T-helper 9 cell (primary cell): ENCODE measurements around the gene TOGARAM2.

Experiments
- DNase-seq: peaks from one replicate; pipeline ENCODE4 v3.0.0-alpha.2; 2020

TOGARAM2 gene

DNA sequence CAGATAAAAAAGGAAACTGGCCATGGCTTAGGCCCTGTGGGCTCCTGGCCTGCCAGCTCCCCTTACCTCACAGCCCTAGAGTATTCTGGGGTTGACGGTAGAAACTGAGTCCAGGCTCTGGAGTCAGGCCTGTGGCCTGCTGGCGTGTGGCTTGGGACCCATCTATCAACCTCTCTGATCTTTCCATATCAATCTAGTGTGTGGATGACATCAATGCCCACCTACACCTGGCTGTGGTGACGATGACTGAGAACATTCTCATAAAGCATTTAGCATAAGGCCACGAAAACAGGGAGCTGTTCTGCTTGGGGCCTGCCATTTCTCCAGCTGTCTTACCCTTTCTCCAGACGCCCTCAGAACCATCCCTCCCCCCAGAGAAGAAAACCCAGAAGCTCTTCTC lies 75.4 kb downstream of the TOGARAM2 start:
- no peak for DNase-seq

DNA sequence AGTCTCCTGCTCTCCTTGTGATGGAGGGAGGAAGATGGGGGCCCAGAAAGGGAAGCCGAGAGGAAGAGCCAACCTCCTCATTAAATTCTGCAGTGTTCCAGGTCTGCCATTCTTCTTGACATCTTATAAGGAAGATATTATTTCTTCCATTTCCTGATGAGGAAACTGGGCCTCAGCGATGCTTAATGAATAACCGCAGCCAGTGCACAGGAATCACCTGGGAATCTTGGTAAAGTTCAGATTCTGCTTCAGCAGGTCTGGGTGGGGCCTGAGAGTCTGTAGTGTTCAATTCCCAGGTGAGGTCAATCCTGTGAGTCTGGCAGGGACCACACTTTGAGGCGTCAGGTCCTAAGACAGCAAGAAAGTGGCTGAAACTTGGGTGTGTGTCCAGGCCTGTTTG lies 75.9 kb downstream of the TOGARAM2 start:
- DNase-seq = no peak

DNA sequence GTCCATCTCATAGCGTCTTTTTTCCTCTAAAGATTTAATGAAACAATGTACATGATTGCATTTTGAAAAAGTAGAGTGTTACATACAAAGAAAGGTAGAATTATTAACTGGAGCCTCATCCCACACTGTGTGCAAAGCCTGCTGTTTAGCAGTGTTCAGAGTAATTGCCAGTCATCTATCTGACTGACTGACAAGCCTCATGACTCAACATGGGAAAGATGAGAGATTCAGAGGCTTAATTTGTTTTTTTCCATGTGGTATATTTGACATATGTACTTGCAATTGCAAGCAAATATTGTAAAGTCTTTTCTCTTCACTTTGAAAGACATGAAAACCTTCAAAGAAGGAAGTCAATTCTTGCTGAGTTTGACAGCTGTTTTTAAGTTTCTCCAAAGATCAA lies 78.5 kb downstream of the TOGARAM2 start:
- DNase-seq = no peak

DNA sequence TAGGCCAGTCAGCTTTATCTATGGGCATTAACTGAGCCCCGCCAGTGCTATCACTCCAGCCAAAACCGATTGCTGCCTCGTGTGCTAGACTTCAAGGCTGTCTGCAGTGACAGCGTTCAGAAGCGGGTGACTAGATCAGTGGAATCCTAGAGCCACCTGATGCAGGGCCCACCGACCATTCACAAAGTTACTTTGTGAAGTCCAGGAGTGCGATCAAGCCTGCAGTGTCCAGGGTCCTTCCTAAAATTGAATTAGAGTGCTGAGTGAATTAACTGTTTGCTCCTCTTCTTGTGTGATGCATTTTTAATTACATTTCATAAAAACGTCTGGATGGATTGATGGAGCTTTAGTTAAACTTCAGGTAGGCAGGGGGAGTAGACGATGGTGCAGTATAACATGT lies 79.3 kb downstream of the TOGARAM2 start:
- DNase-seq = no peak

DNA sequence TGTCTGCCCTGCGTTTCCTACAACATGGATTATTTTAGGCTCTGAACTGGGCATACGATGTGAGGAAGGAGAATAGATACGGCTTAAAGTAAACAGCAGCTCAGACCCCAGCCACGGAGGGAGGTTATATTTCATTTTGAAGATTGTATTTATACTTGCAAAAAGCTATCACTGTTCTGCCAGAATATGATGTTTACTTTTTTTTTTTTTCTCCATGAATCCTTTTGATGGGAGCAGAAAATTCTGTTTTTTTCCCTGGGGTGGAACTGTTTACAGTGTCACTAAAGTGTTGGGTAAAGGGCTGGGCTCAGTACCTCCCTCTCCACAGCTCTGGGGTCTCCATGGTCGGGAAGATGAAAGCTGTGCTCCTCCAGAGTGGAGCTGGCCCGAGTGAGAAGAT lies 80.1 kb downstream of the TOGARAM2 start:
- DNase-seq = no peak

DNA sequence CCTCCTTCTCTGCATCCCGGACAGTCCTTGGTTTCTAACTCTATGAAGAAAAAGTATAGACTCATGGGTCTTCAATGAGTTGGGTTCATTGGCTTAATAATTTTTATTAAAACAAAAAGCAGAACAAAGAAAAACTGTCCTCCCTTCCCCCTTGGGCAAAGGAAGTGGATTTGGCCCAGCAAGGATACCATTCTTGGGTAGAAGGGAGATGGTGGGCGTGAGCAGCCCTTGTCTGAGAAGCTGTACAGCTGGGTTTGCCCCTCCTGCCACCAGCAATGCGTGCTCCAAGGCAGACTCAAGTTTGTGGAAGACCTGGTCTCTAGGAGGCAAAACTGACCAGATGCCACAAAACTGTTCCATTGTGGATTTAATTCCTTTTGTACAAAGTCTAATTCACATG lies 80.5 kb downstream of the TOGARAM2 start:
- DNase-seq = no peak

DNA sequence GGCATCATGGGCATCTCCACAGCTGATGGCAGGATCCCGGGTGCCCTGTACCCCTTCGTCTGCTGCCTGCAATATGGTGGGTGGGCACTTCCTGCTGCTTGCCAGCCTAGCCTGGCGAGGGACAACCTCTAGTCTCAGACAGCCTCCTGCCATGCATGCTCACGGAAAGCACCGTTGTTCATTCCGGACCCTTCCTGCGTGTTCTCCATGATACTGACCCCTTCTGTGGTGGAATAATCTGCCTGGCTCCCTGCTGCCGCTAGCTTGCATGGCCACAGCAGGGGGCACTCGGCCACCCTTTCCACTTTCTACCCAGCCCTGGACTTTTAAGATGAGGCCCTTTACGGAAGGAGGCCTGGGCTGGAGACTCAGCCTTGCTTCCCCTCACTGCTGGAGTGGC lies 81.3 kb downstream of the TOGARAM2 start:
- no peak for DNase-seq

DNA sequence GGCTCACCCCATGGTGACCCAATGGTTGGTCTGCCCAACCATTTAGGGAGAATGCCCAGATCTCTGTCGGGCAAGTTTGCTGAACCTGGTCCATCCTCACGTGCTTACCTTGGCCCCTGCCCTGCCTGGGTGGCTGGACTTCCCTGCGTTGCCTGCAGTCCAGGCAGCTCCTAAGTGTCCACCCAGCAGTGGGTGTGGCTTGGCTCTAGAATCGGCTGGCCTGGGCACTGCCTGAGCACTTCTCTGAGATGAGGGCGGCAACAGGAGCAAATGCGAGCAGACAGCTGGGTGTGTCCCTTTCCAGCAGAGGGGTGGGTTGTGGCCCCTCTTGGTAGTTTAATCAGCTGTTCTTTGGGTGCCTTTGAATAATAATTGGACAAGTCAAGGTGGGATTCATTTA lies 82.0 kb downstream of the TOGARAM2 start:
- DNase-seq = no peak

DNA sequence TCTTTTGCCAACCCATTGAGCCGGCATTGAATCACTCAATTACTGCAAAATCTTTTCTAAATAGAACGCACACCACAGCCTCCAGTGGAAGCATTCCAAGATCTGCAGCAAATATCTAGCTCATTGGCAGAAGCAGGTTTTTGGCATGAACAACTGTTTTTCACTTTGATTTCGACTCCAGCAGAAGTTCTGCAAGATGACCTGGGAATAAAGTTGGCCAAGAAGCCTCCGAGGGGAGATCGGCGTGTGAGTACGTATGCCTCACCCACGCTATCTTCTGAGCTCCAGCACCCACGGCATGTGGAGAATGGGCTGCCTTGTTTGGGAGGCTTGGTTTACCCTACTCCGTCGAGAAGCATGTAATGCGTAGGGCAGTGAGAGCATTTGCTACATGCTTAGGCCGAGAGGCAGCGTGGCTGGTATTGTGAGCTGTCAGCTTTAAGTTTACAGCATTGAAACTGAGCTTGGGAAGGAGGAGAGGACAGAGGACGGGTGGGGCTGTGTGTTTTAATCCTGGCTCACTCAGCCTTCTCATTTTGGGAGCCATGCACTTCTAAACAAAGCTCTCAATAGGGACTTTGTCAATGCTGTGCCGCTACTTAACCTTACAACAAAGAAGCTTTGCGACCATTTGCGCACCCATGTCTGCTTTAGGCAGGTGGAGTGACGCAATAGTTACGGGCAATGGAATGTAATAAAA lies 82.7 kb downstream of the TOGARAM2 start:
- DNase-seq = no peak

DNA sequence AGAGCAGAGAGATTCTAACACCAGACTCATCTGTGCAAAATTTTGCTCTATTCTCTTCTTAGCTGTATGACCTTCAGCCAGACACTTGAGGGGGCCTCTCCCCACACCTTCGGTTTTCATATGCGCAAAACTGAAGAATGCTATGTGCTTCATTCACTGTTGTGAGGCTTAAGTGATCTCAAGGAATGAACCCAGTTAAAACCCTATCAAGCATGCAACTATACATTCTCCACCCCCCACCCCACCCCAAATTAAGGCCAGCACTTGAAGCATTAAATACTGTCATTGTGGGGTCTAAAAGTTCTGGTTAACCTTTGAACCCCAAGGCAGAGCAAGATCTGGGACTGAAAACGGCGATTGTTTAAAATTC lies 83.2 kb downstream of the TOGARAM2 start:
- DNase-seq = no peak

DNA sequence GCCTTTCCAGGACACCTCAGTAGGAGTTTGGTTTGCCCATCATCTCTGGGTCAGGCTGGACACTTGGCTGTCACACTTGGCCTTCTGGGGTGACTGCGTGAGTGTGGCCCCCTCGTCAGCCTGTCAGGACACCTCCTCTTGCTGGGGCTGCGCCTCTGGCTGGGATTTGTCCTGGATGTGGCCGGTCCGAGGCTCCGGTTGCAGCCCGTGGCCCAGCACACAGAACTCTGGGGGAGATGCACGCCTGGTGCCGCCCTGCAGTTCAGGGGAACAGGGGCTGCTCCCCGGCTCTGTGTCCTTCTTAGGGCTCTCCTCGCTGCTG lies 83.6 kb downstream of the TOGARAM2 start:
- DNase-seq = no peak

DNA sequence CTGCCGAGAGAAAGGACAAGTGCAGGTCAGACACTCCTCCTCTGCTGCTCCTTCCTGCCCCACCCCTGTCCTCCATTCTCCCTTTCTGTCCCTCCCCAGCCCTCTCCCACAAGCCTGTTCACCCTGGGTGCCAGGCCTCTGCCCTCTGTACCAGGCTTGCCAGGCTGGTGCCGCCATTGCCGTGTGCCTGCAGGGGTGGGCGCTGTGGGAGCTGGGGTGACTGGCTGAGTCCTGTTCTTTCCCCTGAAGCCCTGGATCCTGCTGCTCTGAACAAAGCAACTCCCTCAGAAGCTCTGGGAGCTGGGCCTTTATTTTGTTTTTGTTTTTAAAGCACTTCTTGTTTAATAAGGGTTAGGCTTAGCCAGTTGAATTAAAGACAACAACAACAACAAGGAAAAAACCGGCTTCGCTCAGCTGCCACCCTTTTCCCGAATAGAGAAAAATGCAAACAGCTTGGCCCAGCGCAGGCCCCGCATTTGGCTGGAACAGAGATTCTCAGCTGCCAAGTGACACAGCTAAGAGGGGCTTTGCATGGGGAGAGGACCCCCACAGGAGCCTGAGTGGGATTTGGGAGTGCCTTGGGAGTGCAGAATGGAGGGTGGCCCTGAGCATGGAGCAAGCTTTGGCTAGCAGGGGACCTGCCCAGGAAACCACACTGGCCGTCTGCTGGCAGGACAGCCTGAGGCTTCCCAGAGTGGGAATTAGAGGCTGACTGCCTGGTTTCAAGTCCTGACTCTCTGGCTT lies 84.1 kb downstream of the TOGARAM2 start:
- DNase-seq = no peak

DNA sequence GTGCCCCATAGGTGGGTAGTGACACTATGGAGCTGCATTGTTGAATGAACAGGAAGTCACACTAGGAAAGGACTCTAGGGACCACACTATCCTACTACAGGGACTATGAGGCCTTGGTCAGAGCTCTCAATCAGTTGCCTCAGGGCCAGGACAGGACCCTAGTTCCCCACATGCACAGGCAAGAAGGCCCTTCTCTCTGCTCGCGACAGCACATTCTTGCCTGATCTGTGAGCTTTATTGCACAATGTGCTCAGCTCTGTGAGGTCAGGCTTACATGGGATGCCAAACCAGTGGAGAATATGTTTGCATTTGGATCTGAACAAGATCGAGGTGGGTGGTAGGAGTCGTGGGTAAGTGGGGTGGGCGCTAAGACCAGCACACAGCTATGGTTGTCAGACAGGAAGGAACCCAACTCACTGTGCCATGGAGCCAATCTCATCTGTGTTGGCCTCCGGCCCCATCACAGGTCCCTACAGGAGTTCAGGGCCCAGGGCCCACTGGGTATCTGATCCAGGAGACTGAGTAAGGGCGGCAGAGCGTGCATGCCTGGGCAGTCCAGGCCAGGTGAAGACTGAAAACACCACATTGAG lies 85.3 kb downstream of the TOGARAM2 start:
- DNase-seq = no peak

DNA sequence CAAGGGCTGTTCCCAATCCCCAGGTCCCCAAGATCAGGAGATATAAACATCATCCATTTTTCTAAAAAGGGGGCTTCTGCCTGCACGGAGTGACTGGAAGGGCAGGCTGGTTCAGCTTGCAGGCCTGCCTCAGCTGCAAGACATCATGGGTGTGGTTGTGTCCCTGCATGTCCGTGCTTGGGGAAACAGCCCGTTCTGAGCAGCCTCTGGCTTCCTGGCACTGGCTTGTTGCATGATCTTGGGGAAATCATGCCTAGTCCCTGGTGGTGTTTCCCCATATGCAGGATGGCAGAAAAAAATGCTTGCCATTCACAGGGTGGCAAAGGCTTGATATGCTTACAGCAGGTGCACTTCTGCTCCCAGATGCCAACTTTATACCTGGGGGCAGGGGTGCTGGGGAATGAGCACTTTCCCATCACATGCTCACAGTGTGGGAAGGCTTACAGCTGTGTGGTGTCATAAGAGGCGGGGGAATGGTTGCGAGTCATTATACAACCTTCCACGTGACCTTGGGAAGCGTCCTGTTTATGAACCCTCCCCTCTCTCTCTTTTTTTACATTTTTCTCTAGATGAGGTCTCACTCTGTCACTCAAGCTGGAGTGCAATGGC lies 86.0 kb downstream of the TOGARAM2 start:
- DNase-seq = no peak

DNA sequence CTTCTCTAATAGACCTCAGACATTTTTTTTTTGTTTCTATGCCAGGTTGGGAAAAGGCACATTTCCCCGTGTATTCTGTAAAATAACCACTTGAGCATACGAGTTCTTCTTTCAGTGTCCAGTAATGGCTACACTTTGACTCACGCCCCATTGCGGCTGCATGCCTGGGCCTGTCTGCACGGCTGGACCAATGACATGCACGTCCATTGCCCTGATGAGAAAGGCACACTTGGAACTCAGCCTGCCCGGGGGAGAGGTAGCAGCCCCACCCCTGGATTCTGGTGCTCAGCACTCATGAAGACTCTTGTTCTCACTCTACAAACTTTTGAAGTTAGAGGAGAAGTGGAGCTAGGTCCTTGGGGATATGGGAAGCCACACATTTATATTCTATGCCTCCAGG lies 87.4 kb downstream of the TOGARAM2 start:
- DNase-seq = no peak

DNA sequence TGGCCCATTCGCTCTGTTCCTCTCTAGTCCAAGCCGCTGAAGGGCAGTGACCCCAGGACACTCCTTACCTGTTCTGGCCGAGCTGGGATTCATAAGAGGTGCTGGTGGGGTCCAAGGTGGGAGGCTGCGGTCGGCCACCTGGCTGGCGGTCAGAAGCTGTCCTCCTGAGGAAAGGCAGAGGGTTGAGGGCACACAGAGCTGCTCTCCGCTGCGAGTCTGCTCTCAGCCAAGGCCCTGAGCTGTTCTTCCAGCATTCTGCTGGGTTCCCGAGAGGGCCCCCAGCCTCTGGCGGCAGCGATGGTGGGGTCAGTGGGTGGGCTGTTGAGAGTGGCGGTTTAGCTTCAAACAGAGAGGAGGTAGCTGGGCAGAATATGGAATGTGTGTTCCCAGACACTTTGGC lies 89.4 kb downstream of the TOGARAM2 start:
- no peak for DNase-seq

DNA sequence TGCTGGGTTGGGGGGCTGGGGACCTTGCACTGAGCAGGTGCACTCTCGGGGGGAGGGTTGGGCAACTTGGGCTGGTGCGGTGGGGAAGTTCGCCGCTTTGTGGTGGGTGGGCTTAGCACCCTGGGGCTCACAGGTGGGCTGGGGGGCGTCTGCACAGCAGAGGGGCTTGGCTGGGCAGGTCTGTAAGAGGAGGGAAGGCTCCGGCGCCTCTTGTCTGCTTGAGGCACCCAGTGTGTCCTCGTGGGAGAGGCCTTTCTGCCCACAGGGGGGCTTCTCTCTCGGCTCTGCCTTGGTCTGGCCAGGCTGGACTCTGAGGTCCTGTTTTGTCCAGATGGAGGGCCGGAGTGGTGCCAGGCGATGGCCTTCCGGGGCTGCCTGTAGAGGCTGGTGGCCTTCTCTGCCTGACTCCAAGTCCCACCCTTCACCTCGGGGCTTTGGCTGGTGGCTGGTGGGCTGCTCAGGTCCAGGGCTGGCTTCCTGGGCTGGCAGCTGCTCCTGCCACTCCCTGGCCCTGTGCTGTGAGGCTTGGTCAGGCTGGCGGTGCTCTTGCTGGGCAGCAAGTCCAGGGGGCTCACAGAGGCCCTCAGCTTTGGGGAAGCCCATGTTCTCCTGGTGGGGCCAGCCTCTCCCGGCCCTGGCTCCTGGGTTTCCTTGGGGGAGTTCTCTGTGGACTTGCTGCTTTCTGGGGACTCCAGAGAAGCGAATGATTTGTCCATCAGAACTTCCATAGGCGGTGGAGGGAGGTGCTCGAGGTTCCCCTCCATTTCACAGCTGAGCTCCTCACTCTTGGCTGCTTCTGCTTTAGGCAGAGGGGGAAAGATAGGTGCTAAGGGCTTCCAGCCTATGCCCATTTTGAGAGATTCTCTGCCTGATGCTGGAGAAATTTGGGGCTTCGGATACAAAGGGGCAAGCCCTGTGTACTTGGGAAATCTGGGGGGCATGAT lies 90.2 kb downstream of the TOGARAM2 start:
- DNase-seq = no peak

DNA sequence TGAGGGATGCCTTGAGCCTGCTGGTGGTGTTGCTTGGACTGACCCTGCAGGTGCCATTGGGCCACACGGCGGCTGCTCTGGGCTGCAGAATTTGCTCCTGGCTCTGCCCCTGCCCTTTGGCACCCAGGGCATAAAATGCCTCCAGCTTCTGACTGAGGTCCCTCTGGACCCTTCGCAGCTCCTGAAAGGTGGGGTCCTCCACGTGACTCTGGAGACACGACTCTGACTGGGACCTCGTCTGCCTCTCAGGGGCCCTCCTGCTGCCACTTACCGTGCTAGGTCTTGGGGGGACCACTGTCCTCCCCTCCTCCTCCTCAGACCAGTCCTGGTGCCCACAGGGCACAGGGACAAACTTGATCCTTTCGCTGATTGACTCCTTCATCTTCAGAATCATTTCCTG lies 91.2 kb downstream of the TOGARAM2 start:
- DNase-seq = no peak

DNA sequence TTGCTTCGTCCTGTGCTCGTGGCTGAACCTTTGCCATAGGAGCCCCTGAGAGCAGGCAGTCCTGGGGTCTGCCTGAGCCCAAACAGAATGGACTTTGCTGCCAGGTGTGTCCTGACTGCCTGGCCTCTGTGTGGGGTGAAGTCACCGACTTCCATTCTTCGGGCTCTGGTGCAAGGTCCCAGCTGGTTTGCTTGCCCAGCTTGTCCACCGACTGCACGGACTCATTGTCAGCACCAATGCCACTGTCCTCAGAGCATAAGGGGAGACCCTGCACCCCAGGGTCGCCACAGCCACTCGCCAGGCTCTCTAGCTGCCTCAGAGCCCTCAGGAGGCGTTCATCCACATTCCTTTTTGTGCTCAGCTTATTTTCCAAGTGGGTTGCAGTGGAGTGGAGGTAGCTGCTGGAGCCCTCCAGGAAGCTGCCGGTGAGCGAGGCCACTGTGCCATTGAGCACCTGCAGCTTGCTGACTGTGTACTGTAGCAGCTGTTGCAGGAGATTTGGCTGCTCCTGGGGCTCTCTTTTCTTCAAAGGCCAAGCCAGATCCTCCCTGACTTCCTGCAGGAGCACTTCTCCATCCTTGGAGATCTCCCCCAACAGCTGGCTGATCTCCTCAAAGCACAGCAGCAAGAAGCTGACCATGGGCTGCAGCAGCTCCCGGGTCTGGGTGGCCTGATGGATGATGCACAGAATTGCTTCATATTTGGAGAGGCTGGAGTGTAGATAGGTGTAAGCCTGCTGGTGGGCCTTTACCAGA lies 92.0 kb downstream of the TOGARAM2 start:
- DNase-seq = no peak

DNA sequence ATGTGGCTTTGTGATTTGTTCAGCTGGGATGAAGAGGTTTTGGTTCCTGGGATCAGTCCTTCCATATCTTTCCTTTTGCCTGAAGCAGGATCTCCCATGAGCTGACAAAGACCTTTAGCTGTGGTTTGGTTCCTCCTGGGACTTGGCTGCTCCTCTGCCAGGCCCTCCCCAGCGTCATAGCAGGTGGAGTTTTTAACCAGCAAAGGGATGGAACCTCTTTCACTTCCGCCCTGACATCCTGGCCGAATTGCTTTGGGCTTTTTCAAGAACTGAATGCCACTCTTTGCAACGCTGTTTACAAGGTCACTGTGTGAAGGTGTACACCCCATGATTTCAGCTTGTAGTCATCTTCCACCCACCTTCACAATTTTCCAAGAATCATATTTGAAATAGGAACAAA lies 92.8 kb downstream of the TOGARAM2 start:
- no peak for DNase-seq

DNA sequence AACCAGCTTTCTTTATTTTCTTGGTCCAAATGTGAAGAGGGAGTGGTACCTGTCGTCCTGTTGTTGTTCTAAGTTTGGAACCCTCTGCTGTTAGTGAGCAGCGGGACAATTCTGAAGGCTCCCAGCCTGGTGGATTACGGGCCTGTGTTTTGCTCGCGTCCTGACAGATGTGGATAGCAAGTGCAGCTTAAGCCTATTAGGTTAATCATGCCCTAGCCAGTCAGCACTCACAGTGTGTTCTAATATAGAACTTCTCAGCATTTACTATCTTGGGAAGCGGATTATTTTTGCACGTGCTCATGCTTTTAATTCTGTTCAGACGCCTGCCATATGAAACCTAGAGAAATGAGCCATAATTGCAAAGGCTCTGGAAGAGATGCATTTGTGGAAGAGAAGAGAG lies 93.3 kb downstream of the TOGARAM2 start, which contains the start of gene PCARE:
PCARE (minus strand) TSS at position 113 of the 400 bp plus-strand sequence. CDS start 262 bp downstream, outside the sequence.
- DNase-seq = no peak
